GM21723 (cell line): ENCODE data around the gene LGALS7B.
"Not testable (repeated sequence)": the region's sequence is repeated elsewhere in the genome, so short reads cannot be mapped to it uniquely, and the experiment has no call there.

Experiments
- ATAC-seq: cut with Tn5 transposase; IDR thresholded peaks from one replicate; pipeline ENCODE4 v1.9.1; 2021; ENCODE audit warnings: mild to moderate bottlenecking, moderate library complexity; ENCODE audit not compliant: unreplicated experiment

Gene LGALS7B

DNA sequence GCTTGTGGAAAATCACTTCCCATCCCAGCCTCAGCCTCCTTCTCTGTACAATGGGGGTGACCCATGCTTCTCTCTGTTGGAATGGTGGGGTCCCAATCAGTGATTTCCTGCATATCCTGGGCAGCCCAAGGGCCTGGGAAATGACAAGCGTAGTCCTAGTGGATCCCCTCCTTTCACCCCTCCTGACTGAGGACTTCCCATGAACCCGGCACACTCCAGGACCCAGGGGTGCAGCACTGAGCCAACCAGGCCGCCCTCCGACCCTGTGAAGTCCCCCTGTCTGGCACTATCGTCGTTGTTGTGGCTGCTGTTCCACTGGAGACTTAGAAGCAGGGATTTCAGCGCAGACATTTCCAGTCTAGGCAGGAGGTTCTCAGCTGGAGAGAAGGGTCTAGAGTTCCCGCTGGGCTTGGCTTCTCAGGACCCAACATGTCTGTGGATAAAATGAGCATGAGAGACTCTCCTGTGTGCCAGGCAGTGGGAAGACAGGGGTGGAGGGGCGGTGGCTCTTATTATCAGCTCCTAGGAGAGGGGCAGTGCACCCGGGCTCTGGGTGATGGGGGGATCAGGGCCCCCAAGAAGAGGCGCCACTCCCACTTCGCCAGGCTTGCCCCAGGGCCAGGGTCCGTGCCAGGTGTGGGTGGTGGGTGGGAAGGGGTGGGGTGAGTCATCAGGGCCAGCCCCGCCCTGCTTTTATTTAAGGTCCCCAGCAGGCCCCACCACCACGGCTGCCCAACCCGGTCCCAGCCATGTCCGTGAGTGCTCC lies at the start of gene LGALS7B:
Gene LGALS7B (plus strand): TSS at position 723 of the 766 bp plus-strand sequence. CDS start 27 bp downstream, at position 750.
- ATAC-seq = no peak

DNA sequence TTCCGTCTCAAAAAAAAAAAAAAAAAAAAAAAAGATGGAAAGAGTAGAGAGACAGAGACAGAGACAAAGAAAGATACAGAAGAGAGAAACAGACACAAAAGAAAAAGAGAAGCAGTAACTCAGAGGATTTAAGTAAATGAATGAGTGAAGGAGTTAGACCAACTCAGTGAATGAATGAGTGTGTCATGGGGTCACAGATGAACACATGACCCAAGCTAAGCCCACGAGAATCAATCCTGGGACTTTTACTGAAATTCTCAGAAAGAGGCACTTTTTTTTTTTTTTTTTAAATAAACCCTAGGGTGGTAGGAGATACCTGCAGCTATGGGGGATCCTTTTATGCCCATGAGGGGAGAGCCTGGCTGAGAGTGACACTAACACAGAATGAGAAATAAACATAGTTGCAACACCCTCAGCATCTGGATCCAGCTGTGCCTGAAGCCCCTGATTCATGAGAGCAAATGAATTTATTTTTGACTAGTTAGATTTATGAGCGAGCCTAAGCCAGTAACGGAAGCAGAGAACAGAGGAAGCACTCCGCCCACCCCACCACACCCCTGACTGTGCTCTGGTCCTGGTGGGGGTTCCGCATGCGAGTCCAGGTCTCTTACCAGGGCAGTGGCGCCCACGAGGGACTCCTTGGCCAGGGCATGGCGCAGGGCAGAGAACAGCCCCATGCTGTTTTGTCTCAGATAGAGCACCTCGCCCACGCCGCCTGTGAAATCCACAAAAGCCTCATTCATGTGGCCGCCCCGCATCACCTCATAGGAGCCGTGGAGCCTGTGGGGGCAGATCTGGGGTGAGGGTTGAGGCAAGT lies 49.4 kb upstream of the LGALS7B start:
- ATAC-seq = no peak

DNA sequence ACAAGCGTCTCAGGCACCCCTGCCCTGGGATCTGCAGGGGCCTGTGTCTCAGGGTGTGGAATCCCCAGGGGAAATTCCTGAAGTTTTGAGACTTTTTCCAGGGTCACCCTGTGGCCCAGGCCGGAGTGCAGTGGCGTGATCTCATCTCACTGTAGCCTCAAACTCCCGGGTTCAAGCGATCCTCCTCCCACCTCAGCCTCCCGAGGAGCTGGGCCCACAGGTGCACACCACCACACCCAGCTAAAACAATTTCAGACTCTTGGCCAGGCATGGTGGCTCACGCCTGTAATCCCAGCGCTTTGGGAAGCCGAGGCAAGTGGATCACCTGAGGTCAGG lies 48.8 kb upstream of the LGALS7B start:
- ATAC-seq = no peak

DNA sequence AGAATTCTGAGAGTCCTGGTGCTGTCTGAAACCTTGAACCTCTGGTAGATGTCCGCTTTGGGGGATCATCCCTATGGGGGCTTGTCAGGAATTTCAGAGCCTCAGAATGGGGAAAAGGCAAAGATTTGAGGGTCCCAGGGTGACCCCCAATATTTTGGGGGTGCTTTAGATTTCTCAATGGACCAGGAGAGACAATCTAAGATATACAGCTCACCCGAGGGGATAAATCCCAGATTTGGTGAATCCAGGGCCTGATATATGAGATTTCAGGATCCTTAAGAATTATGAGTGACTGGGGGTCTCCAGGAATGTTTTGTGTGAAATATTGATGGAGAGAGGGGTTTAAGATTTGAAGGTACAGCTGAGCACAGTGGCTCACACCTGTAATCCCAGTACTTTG lies 48.1 kb upstream of the LGALS7B start:
- no peak for ATAC-seq

DNA sequence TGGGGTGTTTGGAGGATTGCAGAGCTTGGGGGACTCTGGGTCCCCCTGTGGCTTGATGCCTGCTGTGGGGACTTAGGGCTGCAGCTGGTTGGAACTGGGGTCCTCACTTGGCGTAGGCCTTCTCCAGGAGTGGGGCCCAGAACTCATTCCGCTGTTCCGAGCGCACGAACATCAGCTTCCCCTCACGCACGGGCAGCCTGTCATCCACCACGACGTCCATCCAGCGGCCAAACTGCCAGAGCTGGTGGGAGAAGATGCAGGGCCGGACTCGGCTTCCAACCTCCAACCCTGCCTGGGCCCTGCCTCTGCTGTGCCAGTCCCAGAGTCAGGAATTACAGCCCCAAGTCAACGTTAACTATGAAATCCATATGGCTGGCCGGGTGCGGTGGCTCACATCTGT lies 47.3 kb upstream of the LGALS7B start:
- ATAC-seq = no peak

DNA sequence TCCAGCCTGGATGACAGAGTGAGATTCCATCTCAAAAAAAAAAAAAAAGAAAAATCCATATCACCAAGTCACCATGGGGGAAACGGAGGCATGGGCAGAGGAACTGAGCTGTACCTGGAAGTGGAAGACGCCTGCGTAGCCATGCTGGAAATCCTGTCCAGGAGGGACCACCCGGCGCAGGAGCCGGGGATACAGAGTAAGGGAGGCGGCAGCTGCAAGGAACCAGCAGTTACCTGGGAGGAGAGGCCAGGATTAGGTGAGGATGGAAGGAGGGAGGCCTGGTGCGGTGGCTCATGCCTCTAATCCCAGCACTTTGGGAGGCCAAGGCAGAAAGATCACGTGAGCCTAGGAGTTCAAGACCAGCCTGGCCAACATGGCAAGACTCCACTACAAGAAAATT lies 46.7 kb upstream of the LGALS7B start:
- no peak for ATAC-seq

- ATAC-seq = no peak
These were observed 46.1 kb upstream of the LGALS7B start for GRCh38 chr19:38742906-38743305.

GRCh38 chr19:38743394-38744297 lies 45.4 kb upstream of the LGALS7B start:
- no peak for ATAC-seq

- no peak for ATAC-seq
These were observed 44.7 kb upstream of the LGALS7B start, which contains the start of gene CAPN12 for GRCh38 chr19:38744298-38744681. TSS of gene CAPN12 (minus strand) at chr19:38744474. CDS start at chr19:38744165, 309 bp downstream.

DNA sequence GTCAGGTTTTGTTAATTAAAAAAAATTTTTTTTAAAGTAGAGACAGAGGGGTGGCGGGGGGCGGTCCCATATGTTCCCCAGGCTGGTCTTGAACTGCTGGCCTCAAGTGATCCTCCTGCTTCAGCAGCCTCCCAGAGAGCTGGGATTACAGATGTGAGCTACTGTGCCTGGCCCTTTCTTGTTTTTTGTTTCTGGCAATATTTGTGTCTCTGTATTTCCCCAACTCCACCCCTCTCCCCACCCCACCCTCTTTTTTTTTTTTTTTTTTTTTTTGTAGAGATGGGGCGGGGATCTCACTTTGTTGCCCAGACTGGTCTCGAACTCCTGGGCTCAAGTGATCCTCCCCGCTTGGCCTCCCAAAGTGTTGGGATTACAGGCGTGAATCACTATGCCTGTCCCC lies 44.1 kb upstream of the LGALS7B start:
- no peak for ATAC-seq

- ATAC-seq = no peak
These were observed 43.7 kb upstream of the LGALS7B start for GRCh38 chr19:38745316-38745715.

- not testable (repeated sequence) for ATAC-seq
These were observed 35.2 kb upstream of the LGALS7B start for GRCh38 chr19:38753783-38754182.

- ATAC-seq = not testable (repeated sequence)
These were observed 34.8 kb upstream of the LGALS7B start for GRCh38 chr19:38754196-38754595.

DNA sequence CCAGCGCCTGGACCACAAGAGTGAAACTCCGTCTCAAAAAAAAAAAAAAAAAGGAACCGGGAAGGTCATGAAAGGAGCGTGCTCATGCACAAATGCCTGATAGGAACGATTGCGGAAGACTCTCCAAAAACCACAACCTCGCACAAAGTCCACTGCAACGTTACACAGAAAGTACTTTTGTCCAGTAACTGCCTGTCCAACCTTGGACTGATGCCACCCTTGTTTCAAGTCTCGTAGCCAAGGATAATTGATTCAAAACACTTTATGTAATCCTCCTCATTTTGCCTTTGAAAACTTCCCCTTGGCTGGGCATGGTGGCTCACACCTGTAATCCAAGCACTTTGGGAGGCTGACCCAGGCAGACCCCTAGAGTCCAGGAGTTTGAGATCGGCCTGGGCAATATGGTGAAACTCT lies 29.4 kb upstream of the LGALS7B start:
- ATAC-seq = no peak

DNA sequence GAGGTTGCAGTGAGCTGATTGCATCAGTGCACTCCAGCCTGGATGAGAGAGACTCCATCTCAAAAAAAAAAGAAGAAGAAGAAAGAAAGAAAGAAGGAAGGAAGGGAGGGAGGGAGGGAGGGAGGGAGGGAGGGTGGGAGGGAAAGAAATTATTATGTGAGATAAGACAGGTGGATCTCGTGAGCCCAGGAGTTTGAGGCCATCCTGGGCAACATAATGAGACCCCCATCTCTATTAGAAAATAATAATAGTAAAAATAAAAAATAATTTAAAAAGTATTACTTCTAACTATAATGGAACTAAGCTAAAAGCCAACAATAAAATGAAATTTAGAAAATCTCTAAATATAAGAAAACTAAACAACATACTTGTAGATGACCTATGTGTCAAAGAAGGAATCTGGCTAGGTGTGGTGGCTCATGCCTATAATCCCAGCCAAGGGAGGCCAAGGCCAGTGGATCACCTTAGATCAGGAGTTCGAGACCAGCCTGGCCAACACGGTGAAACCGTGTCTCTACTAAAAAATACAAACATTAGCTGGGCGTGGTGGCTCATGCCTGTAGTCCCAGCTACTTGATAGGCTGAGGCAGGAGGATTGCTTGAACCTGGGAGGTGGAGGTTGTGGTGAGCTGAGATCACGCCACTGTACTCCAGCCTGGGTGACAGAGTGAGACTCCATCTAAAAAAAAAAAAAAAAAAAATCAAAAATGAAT lies 28.0 kb upstream of the LGALS7B start:
- ATAC-seq = not testable (repeated sequence)

GRCh38 chr19:38761884-38762389 lies 27.1 kb upstream of the LGALS7B start:
- ATAC-seq = not testable (repeated sequence)

- ATAC-seq = no peak
These were observed 25.2 kb upstream of the LGALS7B start for GRCh38 chr19:38763795-38764220.

DNA sequence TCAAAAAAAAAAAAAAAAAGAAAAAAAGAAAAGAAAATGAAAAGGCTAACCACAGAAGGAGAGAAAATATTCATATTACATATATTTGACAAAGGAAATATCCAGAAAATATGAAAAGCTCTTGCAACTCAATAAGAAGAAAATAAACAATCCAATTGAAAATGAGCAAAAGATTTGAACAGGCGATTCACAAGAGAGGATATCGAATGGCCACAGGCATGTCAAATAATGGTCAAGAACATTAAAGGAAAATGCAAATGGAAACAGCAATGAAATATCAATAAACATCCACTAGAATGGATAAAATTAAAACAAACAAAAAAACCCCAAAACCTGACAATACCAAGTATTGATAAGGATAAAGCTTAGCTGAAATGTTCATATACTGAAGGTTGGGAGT lies 23.8 kb upstream of the LGALS7B start:
- no peak for ATAC-seq

GRCh38 chr19:38766276-38767047 lies 22.5 kb upstream of the LGALS7B start:
- ATAC-seq = no peak
